AG04449 (cell line): ENCODE results near the gene ADAMTS13.

Experiments
- CTCF ChIA-PET: fragments of 350-600 bp; formaldehyde crosslinking; extraction: SDS; loops from one replicate; lab custom pipeline; 2021; ENCODE audit warnings: antibody characterized with exemption; lab: Yijun Ruan, JAX
- POLR2A ChIA-PET: fragments of 400-600, 350-600 bp; formaldehyde crosslinking; extraction: SDS; loops from one replicate; lab custom pipeline; 2020; ENCODE audit warnings: antibody characterized with exemption, inconsistent platforms; lab: Yijun Ruan, JAX
- DNase-seq: peaks from one replicate; pipeline ENCODE4 v3.0.0-alpha.2; 2010; ENCODE audit warnings: low read depth, low spot score
- H3K4me3 ChIP-seq: 2 replicates; pipeline ENCODE4 v1.5.1; 2011; ENCODE audit warnings: low read depth, mild to moderate bottlenecking, control low read depth, low read length
- TF ChIP-seq, protein P1 (sequence below): IDR thresholded peaks from one replicate; pipeline ENCODE4 v1.5.1; 2011; ENCODE audit warnings: mild to moderate bottlenecking, moderate library complexity, low read length, control low read depth, inconsistent platforms; ENCODE audit not compliant: insufficient read depth; ENCODE audit errors: missing control alignments

ADAMTS13 gene

DNA sequence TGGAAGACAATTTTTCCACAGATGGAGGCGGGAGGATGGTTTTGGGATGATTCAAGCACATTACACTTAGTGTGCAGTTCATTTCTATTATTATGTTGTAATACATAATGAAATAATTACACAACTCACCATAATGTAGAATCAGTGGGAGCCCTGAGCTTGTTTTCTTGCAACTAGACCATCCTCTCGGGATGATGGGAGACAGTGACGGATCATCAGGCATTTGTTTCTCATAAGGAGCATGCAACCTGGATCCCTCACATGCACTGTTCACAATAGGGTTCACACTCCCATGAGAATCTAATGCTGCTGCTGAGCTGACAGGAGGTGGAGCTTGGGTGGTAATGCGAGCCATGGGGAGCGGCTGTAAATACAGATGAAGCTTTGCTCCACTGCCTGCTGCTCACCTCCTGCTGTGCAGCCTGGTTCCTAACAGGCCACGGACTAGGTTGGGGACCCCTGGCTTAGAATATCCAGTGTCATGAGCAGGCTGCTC, 44.4 kb upstream of the ADAMTS13 start:
- POLR2A ChIA-PET = interaction anchor here (1.2 to 2.7 kb wide), 2 partner anchors 11 to 30 kb away, joined by 4 to 9 read pairs; partner anchors contain the start of genes MED22 and RPL7A
- CTCF ChIA-PET = interaction anchor here (1.0 to 2.3 kb wide), 6 partner anchors 11 to 109 kb away, joined by 3 to 7 read pairs (median 4); no protein-coding TSS in a partner anchor

GRCh38 chr9:133378408-133378962, 43.7 kb upstream of the ADAMTS13 start:
- TF ChIP-seq, protein P1, sequence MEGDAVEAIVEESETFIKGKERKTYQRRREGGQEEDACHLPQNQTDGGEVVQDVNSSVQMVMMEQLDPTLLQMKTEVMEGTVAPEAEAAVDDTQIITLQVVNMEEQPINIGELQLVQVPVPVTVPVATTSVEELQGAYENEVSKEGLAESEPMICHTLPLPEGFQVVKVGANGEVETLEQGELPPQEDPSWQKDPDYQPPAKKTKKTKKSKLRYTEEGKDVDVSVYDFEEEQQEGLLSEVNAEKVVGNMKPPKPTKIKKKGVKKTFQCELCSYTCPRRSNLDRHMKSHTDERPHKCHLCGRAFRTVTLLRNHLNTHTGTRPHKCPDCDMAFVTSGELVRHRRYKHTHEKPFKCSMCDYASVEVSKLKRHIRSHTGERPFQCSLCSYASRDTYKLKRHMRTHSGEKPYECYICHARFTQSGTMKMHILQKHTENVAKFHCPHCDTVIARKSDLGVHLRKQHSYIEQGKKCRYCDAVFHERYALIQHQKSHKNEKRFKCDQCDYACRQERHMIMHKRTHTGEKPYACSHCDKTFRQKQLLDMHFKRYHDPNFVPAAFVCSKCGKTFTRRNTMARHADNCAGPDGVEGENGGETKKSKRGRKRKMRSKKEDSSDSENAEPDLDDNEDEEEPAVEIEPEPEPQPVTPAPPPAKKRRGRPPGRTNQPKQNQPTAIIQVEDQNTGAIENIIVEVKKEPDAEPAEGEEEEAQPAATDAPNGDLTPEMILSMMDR = no peak
- no peak overlapping the region for H3K4me3 ChIP-seq
- CTCF ChIA-PET = interaction anchor here (0.8 to 2.3 kb wide), 7 partner anchors 19 to 108 kb away, joined by 3 to 7 read pairs (median 4); no protein-coding TSS in a partner anchor
- POLR2A ChIA-PET = interaction anchor here (1.2 kb wide), 1 partner anchor 31 kb away, joined by 4 read pairs; the partner anchor contains the start of genes MED22 and RPL7A
- DNase-seq = no peak

More for the DNA sequence above, 44.4 kb upstream of the ADAMTS13 start:
- TF ChIP-seq, protein P1 = no peak
- no peak for DNase-seq
- H3K4me3 ChIP-seq = no peak overlapping the region

GRCh38 chr9:133379153-133380086, 42.7 kb upstream of the ADAMTS13 start:
- no peak overlapping the region for H3K4me3 ChIP-seq
- DNase-seq = no peak
- TF ChIP-seq, protein P1 = no peak
- CTCF ChIA-PET = interaction anchor here (0.8 to 2.3 kb wide), 4 partner anchors 18 to 37 kb away, joined by 3 to 6 read pairs (median 4); no protein-coding TSS in a partner anchor
- POLR2A ChIA-PET = no interaction called here

GRCh38 chr9:133380734-133381133, 41.4 kb upstream of the ADAMTS13 start:
- DNase-seq = no peak
- ChIA-PET POLR2A (no interaction called here), CTCF (interaction anchor here (1.4 kb wide), 1 partner anchor 25 kb away, joined by 6 read pairs; no protein-coding TSS in a partner anchor)
- H3K4me3 ChIP-seq = no peak overlapping the region
- TF ChIP-seq, protein P1 = no peak

- no peak for DNase-seq
- ChIA-PET CTCF (no interaction called here), POLR2A (no interaction called here)
- no peak overlapping the region for H3K4me3 ChIP-seq
- TF ChIP-seq, protein P1 = no peak
Measured at GRCh38 chr9:133382507-133383141, 39.5 kb upstream of the ADAMTS13 start.
